Peyer's patch (tissue), 4 donors: Measurements from ENCODE around the gene DCLK2. TPM values are rescaled to one million over a fixed set of nuclear protein-coding genes. Genes with fewer than 3 reads are reported as not detected.

Experiments used
- DNase-seq, 3 donors: peaks; one replicate each; pipeline ENCODE4 v3.0.0-alpha.2; 2017 to 2019
- H3K27ac ChIP-seq, 4 donors: fragments of 200-600 bp; sonication (generic); one replicate each; pipeline ENCODE4 v1.5.1; 2016 to 2019
- H3K27me3 ChIP-seq, 2 donors: fragments of 200-600 bp; sonication (generic); one replicate each; pipeline ENCODE4 v1.5.1; 2019
- H3K36me3 ChIP-seq, 3 donors: fragments of 200-600 bp; sonication (generic); one replicate each; pipeline ENCODE4 v1.5.1; 2016 to 2019
- H3K4me1 ChIP-seq, 4 donors: fragments of 200-600 bp; sonication (generic); one replicate each; pipeline ENCODE4 v1.5.1; 2016 to 2019
- H3K4me3 ChIP-seq, 4 donors: fragments of 200-600 bp; sonication (generic); 1 replicate in 3 of 4; 2 replicates in 1 of 4; pipeline ENCODE4 v1.5.1; 2016 to 2019; ENCODE audit warnings: mild to moderate bottlenecking in 1 of 4
- H3K9me3 ChIP-seq, 4 donors: fragments of 200-600 bp; sonication (generic); one replicate each; pipeline ENCODE4 v1.5.1; 2016 to 2019; ENCODE audit warnings: mild to moderate bottlenecking in 1 of 4
- POLR2A ChIP-seq, 2 donors: fragments of 450-650 bp; IDR thresholded peaks; one replicate each; pipeline ENCODE4 v1.5.1; 2017; ENCODE audit warnings: antibody characterized with exemption in 2 of 2, mild to moderate bottlenecking in 2 of 2, moderate library complexity in 2 of 2
- total RNA-seq, 4 donors: library from RNA; depleted of rRNA; stranded (reverse); fragments of >200 nt; gene quantifications; one replicate each; pipeline ENCODE4 v1.1.0, GENCODE V29; 2016
- TF ChIP-seq, protein P1 (sequence below), 6 experiments: fragments of 450-650 bp in 4 of 6; fragments of 200-600 bp in 2 of 6; sonication (generic) in 1 of 6; IDR thresholded peaks; one replicate each; pipeline ENCODE4 v1.5.1; 2017 to 2019; ENCODE audit warnings: antibody characterized with exemption in 6 of 6, mild to moderate bottlenecking in 3 of 6, moderate library complexity in 1 of 6

The DCLK2 gene
- total RNA-seq, 4 donors from 2014 or later = 2.1 to 12.4 (median 3.1) TPM

DNA sequence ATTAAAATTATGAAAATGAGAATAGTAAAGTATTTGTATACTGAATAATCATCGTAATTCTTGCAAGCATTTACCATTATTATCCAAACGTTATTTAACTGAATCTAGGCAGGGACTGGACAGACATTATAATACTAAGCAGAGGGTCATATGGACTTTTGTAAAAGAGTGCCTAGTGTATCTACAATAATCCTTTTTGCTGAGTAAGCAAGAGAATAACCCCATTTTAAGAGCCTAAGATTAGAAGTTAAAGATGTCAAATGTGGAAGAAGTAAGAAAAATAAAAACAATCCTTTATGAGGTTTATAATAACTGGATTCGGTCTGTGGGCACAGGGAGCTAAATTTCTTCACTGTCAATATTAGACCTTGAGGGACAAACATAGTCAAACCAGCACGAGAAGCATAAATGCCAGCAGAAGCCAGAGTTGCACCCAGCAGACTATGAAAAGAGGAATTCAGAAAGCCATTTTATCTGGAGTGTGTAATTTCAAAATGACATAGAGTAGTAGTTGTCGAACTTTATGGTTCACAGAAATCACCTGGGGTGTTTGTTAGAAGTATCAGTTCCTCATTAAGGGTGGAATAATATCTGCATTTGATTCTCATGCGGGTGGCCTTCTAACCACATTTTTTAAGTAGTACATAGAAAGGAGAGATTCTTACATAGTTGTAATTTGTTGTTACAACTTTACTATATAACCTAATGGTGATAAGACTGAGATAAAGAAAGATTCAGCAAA is 39.7 kb upstream of the DCLK2 start:
- Histone ChIP-seq H3K4me1 (no peaks in the 10 kb centered on the region), H3K27me3 (no peaks in the 10 kb centered on the region), H3K4me3 (no peak overlapping the region), H3K36me3 (no peaks in the 10 kb centered on the region), H3K27ac (no peak overlapping the region), H3K9me3 (no peaks in the 10 kb centered on the region)
- TF ChIP-seq, protein P1, sequence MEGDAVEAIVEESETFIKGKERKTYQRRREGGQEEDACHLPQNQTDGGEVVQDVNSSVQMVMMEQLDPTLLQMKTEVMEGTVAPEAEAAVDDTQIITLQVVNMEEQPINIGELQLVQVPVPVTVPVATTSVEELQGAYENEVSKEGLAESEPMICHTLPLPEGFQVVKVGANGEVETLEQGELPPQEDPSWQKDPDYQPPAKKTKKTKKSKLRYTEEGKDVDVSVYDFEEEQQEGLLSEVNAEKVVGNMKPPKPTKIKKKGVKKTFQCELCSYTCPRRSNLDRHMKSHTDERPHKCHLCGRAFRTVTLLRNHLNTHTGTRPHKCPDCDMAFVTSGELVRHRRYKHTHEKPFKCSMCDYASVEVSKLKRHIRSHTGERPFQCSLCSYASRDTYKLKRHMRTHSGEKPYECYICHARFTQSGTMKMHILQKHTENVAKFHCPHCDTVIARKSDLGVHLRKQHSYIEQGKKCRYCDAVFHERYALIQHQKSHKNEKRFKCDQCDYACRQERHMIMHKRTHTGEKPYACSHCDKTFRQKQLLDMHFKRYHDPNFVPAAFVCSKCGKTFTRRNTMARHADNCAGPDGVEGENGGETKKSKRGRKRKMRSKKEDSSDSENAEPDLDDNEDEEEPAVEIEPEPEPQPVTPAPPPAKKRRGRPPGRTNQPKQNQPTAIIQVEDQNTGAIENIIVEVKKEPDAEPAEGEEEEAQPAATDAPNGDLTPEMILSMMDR (IDR thresholded peaks at IDR 0.05) = no peak
- no peak for TF ChIP-seq POLR2A (IDR thresholded peaks at IDR 0.05)
- no peak for DNase-seq

DNA sequence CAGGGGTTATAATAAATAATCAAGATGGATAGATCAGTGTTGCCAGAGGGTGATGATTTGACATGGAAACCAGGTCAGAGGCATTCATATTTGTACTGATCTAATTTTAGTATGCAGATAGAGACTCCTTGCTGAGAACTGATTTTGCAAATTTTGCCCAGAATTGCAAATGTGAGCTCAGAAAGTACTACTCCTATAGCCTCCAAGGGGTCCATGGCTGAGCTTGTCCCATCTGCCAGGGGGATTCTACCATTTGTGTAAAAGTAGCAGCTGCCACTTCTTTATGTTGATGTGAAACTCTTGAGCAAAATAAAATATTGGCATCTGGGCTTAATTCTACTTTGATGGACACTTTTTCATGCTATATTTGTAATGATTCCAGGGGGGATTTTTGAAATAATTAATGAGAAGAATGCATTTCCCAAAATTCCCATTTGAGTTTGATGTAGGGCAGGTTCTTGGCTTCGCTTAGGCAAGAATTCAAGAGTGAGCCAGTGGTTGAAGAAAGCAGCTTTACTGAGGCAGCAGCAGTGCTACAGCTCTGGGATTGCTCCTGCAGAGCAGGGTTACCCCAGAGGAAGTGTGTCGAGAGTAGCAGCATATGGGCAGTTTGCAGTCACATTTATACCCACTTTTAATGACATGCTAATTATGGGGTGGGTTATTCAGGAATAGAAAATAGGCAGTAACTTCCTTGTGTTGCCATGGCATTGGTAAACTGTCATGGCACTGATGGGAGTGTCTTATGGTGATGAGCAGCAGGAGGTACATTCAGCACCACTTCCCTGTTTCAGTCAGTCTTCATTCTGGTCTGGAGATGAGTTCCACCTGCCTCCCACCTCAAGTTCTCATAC is 38.7 kb upstream of the DCLK2 start:
- H3K36me3 ChIP-seq = no peaks in the 10 kb centered on the region
- H3K4me1 ChIP-seq = no peaks in the 10 kb centered on the region
- TF ChIP-seq, protein P1 (IDR thresholded peaks at IDR 0.05) = no peak
- TF ChIP-seq POLR2A (IDR thresholded peaks at IDR 0.05) = no peak
- no peaks in the 10 kb centered on the region for H3K27me3 ChIP-seq
- no peak overlapping the region for H3K27ac ChIP-seq
- H3K4me3 ChIP-seq = no peak overlapping the region
- no peaks in the 10 kb centered on the region for H3K9me3 ChIP-seq
- DNase-seq = peak in 1 of 3 donors; percentile 32

DNA sequence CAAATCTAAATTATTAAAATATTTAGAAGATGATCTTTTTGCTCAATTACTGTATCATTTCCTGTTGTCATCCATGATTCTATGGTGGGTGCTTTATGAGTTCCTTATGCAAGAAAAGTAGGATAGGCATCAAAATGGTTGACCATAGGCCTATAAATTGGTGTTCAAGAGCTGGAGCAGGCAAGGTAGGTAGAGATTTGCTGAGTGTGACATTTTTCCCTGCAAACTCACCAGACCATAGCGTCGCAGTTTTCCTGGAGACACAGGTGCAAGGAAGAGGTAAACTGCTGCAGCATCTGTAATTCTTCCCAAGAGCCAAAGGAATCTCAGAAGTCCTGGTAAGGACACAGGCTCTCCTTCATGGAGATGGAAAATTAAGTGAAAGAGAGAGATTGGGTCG is 33.7 kb upstream of the DCLK2 start:
- TF ChIP-seq POLR2A (IDR thresholded peaks at IDR 0.05) = no peak
- TF ChIP-seq, protein P1 (IDR thresholded peaks at IDR 0.05) = no peak
- no peaks in the 10 kb centered on the region for H3K27me3 ChIP-seq
- H3K27ac ChIP-seq = no peak overlapping the region
- no peaks in the 10 kb centered on the region for H3K4me1 ChIP-seq
- no peak overlapping the region for H3K4me3 ChIP-seq
- H3K36me3 ChIP-seq = no peaks in the 10 kb centered on the region
- DNase-seq = no peak
- no peaks in the 10 kb centered on the region for H3K9me3 ChIP-seq

DNA sequence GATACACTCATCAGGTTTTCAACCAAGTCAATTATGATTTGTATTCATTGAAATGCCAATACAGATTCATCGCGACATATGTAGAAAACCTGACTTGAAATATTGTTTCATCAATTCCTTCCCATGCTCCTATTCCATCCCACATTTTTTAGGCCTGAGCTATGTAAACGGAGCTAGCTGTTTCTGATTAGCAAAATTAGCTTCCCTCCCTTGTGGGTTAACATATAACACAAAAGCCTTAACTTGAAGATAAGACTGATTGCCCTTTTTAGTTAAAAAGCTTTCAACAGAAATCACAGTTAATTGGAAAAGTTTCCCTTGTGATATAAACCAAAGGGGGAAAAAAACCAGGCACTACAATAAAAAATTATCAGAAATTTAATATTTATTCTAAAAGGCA is 32.8 kb upstream of the DCLK2 start:
- Histone ChIP-seq H3K27ac (no peak overlapping the region), H3K9me3 (no peaks in the 10 kb centered on the region), H3K4me3 (no peak overlapping the region), H3K4me1 (no peaks in the 10 kb centered on the region), H3K36me3 (no peaks in the 10 kb centered on the region), H3K27me3 (no peaks in the 10 kb centered on the region)
- TF ChIP-seq, protein P1 (IDR thresholded peaks at IDR 0.05) = no peak
- no peak for TF ChIP-seq POLR2A (IDR thresholded peaks at IDR 0.05)
- no peak for DNase-seq

DNA sequence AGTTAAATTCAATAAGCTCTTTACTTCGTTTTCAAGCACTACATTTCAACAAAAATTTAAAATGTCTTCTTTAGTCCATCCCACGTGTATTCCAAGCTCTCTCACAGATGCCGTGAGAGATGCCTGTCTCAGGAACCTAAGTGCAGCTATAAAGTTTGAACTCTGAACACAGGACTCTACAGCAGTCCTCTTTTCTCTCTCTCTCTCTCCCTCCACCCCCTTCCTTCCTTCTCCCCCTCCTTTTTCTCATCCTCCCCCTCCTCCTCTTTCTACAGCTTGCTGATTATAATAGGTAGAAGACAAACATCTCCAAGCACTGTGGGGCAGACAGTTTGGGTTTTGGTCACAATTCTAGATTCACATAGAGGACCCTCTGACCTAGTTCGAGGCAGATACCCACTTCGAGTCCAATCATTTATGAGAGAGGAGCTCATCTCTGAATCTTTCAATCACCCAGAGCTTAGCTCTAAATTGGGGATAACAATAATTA is 31.5 kb upstream of the DCLK2 start:
- TF ChIP-seq, protein P1 (IDR thresholded peaks at IDR 0.05) = no peak
- no peak for TF ChIP-seq POLR2A (IDR thresholded peaks at IDR 0.05)

More for the DNA sequence above, 31.5 kb upstream of the DCLK2 start:
- DNase-seq = no peak
- no peak overlapping the region for H3K27ac ChIP-seq
- no peak overlapping the region for H3K4me3 ChIP-seq
- H3K4me1 ChIP-seq = no peaks in the 10 kb centered on the region
- no peaks in the 10 kb centered on the region for H3K27me3 ChIP-seq
- H3K9me3 ChIP-seq = no peaks in the 10 kb centered on the region
- no peaks in the 10 kb centered on the region for H3K36me3 ChIP-seq
